ENCODE results near the gene ARHGAP9.
A peak's percentile ranks its signal among the peaks of the same experiment; 100 is the strongest.
"Not testable (repeated sequence)": the region's sequence is repeated elsewhere in the genome, so short reads cannot be mapped to it uniquely, and the experiment has no call there.

The ARHGAP9 gene

GRCh38 chr12:57431654-57432188 lies 47.9 kb downstream of the ARHGAP9 start:
- DNase-seq = no peak

- DNase-seq = peak; percentile 74
Measured at GRCh38 chr12:57430931-57431566, 48.6 kb downstream of the ARHGAP9 start, which contains the start of gene R3HDM2. R3HDM2 (minus strand) TSS chr12:57431043; CDS start chr12:57310428, 120,615 bp downstream.

- DNase-seq = peak; percentile 1
Measured at GRCh38 chr12:57430112-57430930, 49.3 kb downstream of the ARHGAP9 start.

GRCh38 chr12:57429473-57430111 lies 50.1 kb downstream of the ARHGAP9 start:
- no peak for DNase-seq

- DNase-seq = no peak
Measured at GRCh38 chr12:57428965-57429364, 50.7 kb downstream of the ARHGAP9 start.

- not testable (repeated sequence) for DNase-seq
Measured at GRCh38 chr12:57426948-57427347, 52.7 kb downstream of the ARHGAP9 start.

Measured in DMS79 (cell line).